Neural progenitor cell (in vitro differentiated cells): ENCODE results near the gene NOTCH1. TPM values are rescaled to one million over a fixed set of nuclear protein-coding genes. Genes with fewer than 3 reads are reported as not detected.

Experiments
- DNase-seq: peaks from one replicate; pipeline ENCODE4 v3.0.0-alpha.2; 2016; ENCODE audit warnings: low spot score
- H2AFZ ChIP-seq: fragments of 200-600 bp; sonication (generic); replicated peaks from 2 replicates; pipeline ENCODE4 v1.6.1; 2016; ENCODE audit warnings: antibody characterized with exemption
- H3F3A ChIP-seq: fragments of 200-600 bp; sonication (generic); 2 replicates; pipeline ENCODE4 v1.6.1; 2016; ENCODE audit warnings: antibody characterized with exemption, low read depth
- H3K27ac ChIP-seq: fragments of 200-600 bp; sonication (generic); 2 replicates; pipeline ENCODE4 v1.5.1; 2016; ENCODE audit warnings: mild to moderate bottlenecking
- H3K27me3 ChIP-seq: fragments of 200-600 bp; sonication (generic); 2 replicates; pipeline ENCODE4 v1.6.1; 2016; ENCODE audit warnings: mild to moderate bottlenecking, moderate library complexity
- H3K36me3 ChIP-seq: fragments of 200-600 bp; sonication (generic); 2 replicates; pipeline ENCODE4 v1.5.1; 2016
- H3K4me1 ChIP-seq: fragments of 200-600 bp; sonication (generic); 2 replicates; pipeline ENCODE4 v1.6.1; 2016; ENCODE audit warnings: mixed run types
- H3K4me2 ChIP-seq: fragments of 200-600 bp; sonication (generic); 2 replicates; pipeline ENCODE4 v1.6.1; 2016
- H3K4me3 ChIP-seq: fragments of 200-600 bp; sonication (generic); 2 replicates; pipeline ENCODE4 v1.5.1; 2016
- H3K79me2 ChIP-seq: fragments of 200-600 bp; sonication (generic); 2 replicates; pipeline ENCODE4 v1.6.1; 2016; ENCODE audit warnings: low read depth
- H3K9ac ChIP-seq: fragments of 200-600 bp; sonication (generic); 2 replicates; pipeline ENCODE4 v1.6.1; 2016
- H3K9me3 ChIP-seq: fragments of 200-600 bp; sonication (generic); 2 replicates; pipeline ENCODE4 v1.5.1; 2016; ENCODE audit warnings: low read depth
- H4K20me1 ChIP-seq: fragments of 200-600 bp; sonication (generic); 2 replicates; pipeline ENCODE4 v1.6.1; 2016; ENCODE audit warnings: low read depth
- H3K27ac Mint-ChIP-seq: 3 replicates; pipeline ENCODE4 v1.8.0; 2021; ENCODE audit warnings: mixed read lengths
- H3K27me3 Mint-ChIP-seq: 2 replicates; pipeline ENCODE4 v1.8.0; 2022; ENCODE audit warnings: low read depth, mild to moderate bottlenecking, inconsistent platforms, moderate library complexity, mixed read lengths; ENCODE audit not compliant: insufficient read depth
- H3K36me3 Mint-ChIP-seq: 3 replicates; pipeline ENCODE4 v1.8.0; 2021; ENCODE audit warnings: mixed read lengths
- H3K4me1 Mint-ChIP-seq: 3 replicates; pipeline ENCODE4 v1.8.0; 2021; ENCODE audit warnings: mixed read lengths
- H3K4me3 Mint-ChIP-seq: 3 replicates; pipeline ENCODE4 v1.8.0; 2021; ENCODE audit warnings: mild to moderate bottlenecking, moderate library complexity, mixed read lengths
- H3K9me3 Mint-ChIP-seq: 3 replicates; pipeline ENCODE4 v1.8.0; 2020; ENCODE audit warnings: mixed read lengths
- CTCF ChIP-seq: fragments of 200-600 bp; sonication (generic); IDR thresholded peaks from 2 replicates; pipeline ENCODE4 v1.5.1; 2017; ENCODE audit warnings: antibody characterized with exemption, mild to moderate bottlenecking
- EZH2 ChIP-seq: fragments of 200-600 bp; sonication (generic); IDR thresholded peaks from 2 replicates; pipeline ENCODE4 v1.6.1; 2017; ENCODE audit warnings: antibody characterized with exemption, mild to moderate bottlenecking, moderate library complexity
- EZH2phosphoT487 ChIP-seq: fragments of 200-600 bp; sonication (generic); IDR thresholded peaks from 2 replicates; pipeline ENCODE4 v1.6.1; 2017; ENCODE audit warnings: antibody characterized with exemption
- total RNA-seq: library from RNA; depleted of rRNA; stranded (reverse); fragments of >200 nt; gene quantifications from 2 replicates; pipeline ENCODE4 v1.2.3, GENCODE V29; 2015; ENCODE audit warnings: low replicate concordance

The NOTCH1 gene
- total RNA-seq, 1 donor from 2014 or later = 11.7 TPM

GRCh38 chr9:136566553-136566895 lies 20.7 kb upstream of the NOTCH1 start:
- Mint-ChIP-seq H3K36me3 (no peaks in the 10 kb centered on the region), H3K27me3 (peaks cover 13% of the 10 kb centered on the region), H3K4me3 (no peak overlapping the region), H3K27ac (no peak overlapping the region), H3K4me1 (peaks cover 53% of the 10 kb centered on the region), H3K9me3 (peaks cover under 1% of the 10 kb centered on the region)
- Histone ChIP-seq H3K9me3 (no peaks in the 10 kb centered on the region), H3F3A (peaks cover 24% of the 10 kb centered on the region), H3K27ac (no peak overlapping the region), H3K9ac (no peak overlapping the region), H2AFZ (no peak overlapping the region), H3K27me3 (no peaks in the 10 kb centered on the region), H3K36me3 (no peaks in the 10 kb centered on the region), H3K79me2 (no peaks in the 10 kb centered on the region), H4K20me1 (no peaks in the 10 kb centered on the region), H3K4me1 (peaks cover 40% of the 10 kb centered on the region), H3K4me3 (no peak overlapping the region), H3K4me2 (no peak overlapping the region)
- DNase-seq = no peak
- TF ChIP-seq EZH2phosphoT487 = no peak
- TF ChIP-seq EZH2 = no peak
- no peak for TF ChIP-seq CTCF

GRCh38 chr9:136565715-136566552 lies 20.1 kb upstream of the NOTCH1 start:
- peaks cover 22% of the 10 kb centered on the region for H3F3A ChIP-seq
- H3K9me3 Mint-ChIP-seq = peaks cover 4% of the 10 kb centered on the region
- H3K4me1 ChIP-seq = peaks cover 34% of the 10 kb centered on the region
- H3K9ac ChIP-seq = no peak overlapping the region
- peak overlapping the region; percentile 91 for H3K27ac Mint-ChIP-seq
- no peak for DNase-seq
- no peak overlapping the region for H2AFZ ChIP-seq
- H3K27ac ChIP-seq = no peak overlapping the region
- H4K20me1 ChIP-seq = no peaks in the 10 kb centered on the region
- H3K36me3 ChIP-seq = no peaks in the 10 kb centered on the region
- H3K4me3 Mint-ChIP-seq = peak overlapping the region; percentile 57
- H3K27me3 ChIP-seq = no peaks in the 10 kb centered on the region
- no peak overlapping the region for H3K4me3 ChIP-seq
- no peaks in the 10 kb centered on the region for H3K36me3 Mint-ChIP-seq
- H3K4me1 Mint-ChIP-seq = peaks cover 47% of the 10 kb centered on the region
- H3K27me3 Mint-ChIP-seq = peaks cover 13% of the 10 kb centered on the region
- no peaks in the 10 kb centered on the region for H3K9me3 ChIP-seq
- no peaks in the 10 kb centered on the region for H3K79me2 ChIP-seq
- no peak for TF ChIP-seq EZH2phosphoT487
- no peak for TF ChIP-seq CTCF
- no peak for TF ChIP-seq EZH2
- no peak overlapping the region for H3K4me2 ChIP-seq

- H3K27ac Mint-ChIP-seq = peak overlapping the region; percentile 91
- no peaks in the 10 kb centered on the region for H3K36me3 ChIP-seq
- H3K27me3 ChIP-seq = no peaks in the 10 kb centered on the region
- H3K27me3 Mint-ChIP-seq = peaks cover 13% of the 10 kb centered on the region
- no peaks in the 10 kb centered on the region for H3K79me2 ChIP-seq
- H3K4me1 ChIP-seq = peaks cover 27% of the 10 kb centered on the region
- TF ChIP-seq EZH2 = no peak
- TF ChIP-seq CTCF = no peak
- TF ChIP-seq EZH2phosphoT487 = no peak
- no peaks in the 10 kb centered on the region for H3K9me3 ChIP-seq
- H3K9ac ChIP-seq = no peak overlapping the region
- no peaks in the 10 kb centered on the region for H4K20me1 ChIP-seq
- H3F3A ChIP-seq = peaks cover 22% of the 10 kb centered on the region
- H2AFZ ChIP-seq = no peak overlapping the region
- H3K36me3 Mint-ChIP-seq = no peaks in the 10 kb centered on the region
- no peak overlapping the region for H3K4me2 ChIP-seq
- no peak overlapping the region for H3K27ac ChIP-seq
- peaks cover 10% of the 10 kb centered on the region for H3K9me3 Mint-ChIP-seq
- no peak for DNase-seq
- H3K4me3 Mint-ChIP-seq = no peak overlapping the region
- H3K4me3 ChIP-seq = no peak overlapping the region
- peaks cover 41% of the 10 kb centered on the region for H3K4me1 Mint-ChIP-seq
Observed at GRCh38 chr9:136565086-136565714, 19.4 kb upstream of the NOTCH1 start.
